CD8-positive, alpha-beta memory T cell (primary cell): ENCODE measurements around the gene CHCHD6. TPM values are rescaled to one million over a fixed set of nuclear protein-coding genes. Genes with fewer than 3 reads are reported as not detected.

Experiments
- CTCF ChIA-PET: fragments of 350-600 bp; sonication (Branson Sonifier 250); formaldehyde crosslinking; loops from one replicate; lab custom pipeline; 2021; ENCODE audit warnings: antibody characterized with exemption; lab: Charles Lee
- POLR2A ChIA-PET: fragments of 350-600 bp; sonication (Branson Sonifier 250); formaldehyde crosslinking; loops from one replicate; lab custom pipeline; 2021; ENCODE audit warnings: antibody characterized with exemption; lab: Charles Lee
- DNase-seq, 5 donors: peaks; one replicate each; pipeline versions ENCODE4 v3.0.0 to v3.0.0-alpha.2; 2020 to 2022; ENCODE audit warnings: mixed read lengths in 1 of 5
- H3K27ac ChIP-seq: one replicate; pipeline ENCODE4 v1.7.0; 2013; ENCODE audit warnings: low read depth, mild to moderate bottlenecking, low read length, moderate library complexity
- H3K27me3 ChIP-seq: 2 replicates; pipeline ENCODE4 v1.7.0; 2013; ENCODE audit warnings: low read length, mild to moderate bottlenecking; ENCODE audit not compliant: insufficient read depth, poor library complexity, severe bottlenecking
- H3K36me3 ChIP-seq: 2 replicates; pipeline ENCODE4 v1.7.0; 2013; ENCODE audit warnings: mild to moderate bottlenecking, low read length, moderate library complexity; ENCODE audit not compliant: insufficient read depth
- H3K4me1 ChIP-seq: 2 replicates; pipeline ENCODE4 v1.7.0; 2013; ENCODE audit warnings: mild to moderate bottlenecking, low read length, moderate library complexity; ENCODE audit not compliant: insufficient read depth
- H3K4me3 ChIP-seq: 2 replicates; pipeline ENCODE4 v1.7.0; 2013; ENCODE audit warnings: mild to moderate bottlenecking, low read length
- H3K9me3 ChIP-seq: 2 replicates; pipeline ENCODE4 v1.7.0; 2013; ENCODE audit warnings: mild to moderate bottlenecking, low read length
- H3K27ac Mint-ChIP-seq, 8 donors: one replicate each; pipeline ENCODE4 v1.8.0; 2020 to 2021; ENCODE audit warnings: mixed read lengths in 8 of 8, mild to moderate bottlenecking in 6 of 8, inconsistent platforms in 3 of 8, moderate library complexity in 3 of 8
- H3K27me3 Mint-ChIP-seq, 2 donors: one replicate each; pipeline ENCODE4 v1.8.0; 2020 to 2021; ENCODE audit warnings: mixed read lengths in 2 of 2, mild to moderate bottlenecking in 1 of 2, moderate library complexity in 1 of 2
- H3K36me3 Mint-ChIP-seq, 3 donors: one replicate each; pipeline ENCODE4 v1.8.0; 2020 to 2021; ENCODE audit warnings: mixed read lengths in 3 of 3, inconsistent platforms in 1 of 3, mild to moderate bottlenecking in 1 of 3
- H3K4me1 Mint-ChIP-seq, 3 donors: one replicate each; pipeline ENCODE4 v1.8.0; 2020 to 2021; ENCODE audit warnings: mixed read lengths in 3 of 3, inconsistent platforms in 1 of 3, mild to moderate bottlenecking in 1 of 3
- H3K4me3 Mint-ChIP-seq, 7 donors: one replicate each; pipeline ENCODE4 v1.8.0; 2020 to 2021; ENCODE audit warnings: mixed read lengths in 7 of 7, mild to moderate bottlenecking in 6 of 7, moderate library complexity in 4 of 7, inconsistent platforms in 2 of 7
- H3K9me3 Mint-ChIP-seq, 5 donors: one replicate each; pipeline ENCODE4 v1.8.0; 2020 to 2022; ENCODE audit warnings: mixed read lengths in 5 of 5, mild to moderate bottlenecking in 3 of 5, moderate library complexity in 2 of 5, inconsistent platforms in 1 of 5
- polyA plus RNA-seq: library from polyadenylated mRNA; unstranded; fragments of 300-500 nt; fragmentation: Illumina TruSeq; gene quantifications from one replicate; pipeline ENCODE4 v1.2.3, GENCODE V29; 2021
- total RNA-seq, 2 experiments: library from RNA; stranded (reverse); gene quantifications; one replicate each; pipeline ENCODE4 v1.2.3, GENCODE V29; 2021

Gene CHCHD6
- total and polyA plus RNA-seq, 3 experiments from 2014 or later, result 12.0 to 16.7 (median 15.0) TPM

DNA sequence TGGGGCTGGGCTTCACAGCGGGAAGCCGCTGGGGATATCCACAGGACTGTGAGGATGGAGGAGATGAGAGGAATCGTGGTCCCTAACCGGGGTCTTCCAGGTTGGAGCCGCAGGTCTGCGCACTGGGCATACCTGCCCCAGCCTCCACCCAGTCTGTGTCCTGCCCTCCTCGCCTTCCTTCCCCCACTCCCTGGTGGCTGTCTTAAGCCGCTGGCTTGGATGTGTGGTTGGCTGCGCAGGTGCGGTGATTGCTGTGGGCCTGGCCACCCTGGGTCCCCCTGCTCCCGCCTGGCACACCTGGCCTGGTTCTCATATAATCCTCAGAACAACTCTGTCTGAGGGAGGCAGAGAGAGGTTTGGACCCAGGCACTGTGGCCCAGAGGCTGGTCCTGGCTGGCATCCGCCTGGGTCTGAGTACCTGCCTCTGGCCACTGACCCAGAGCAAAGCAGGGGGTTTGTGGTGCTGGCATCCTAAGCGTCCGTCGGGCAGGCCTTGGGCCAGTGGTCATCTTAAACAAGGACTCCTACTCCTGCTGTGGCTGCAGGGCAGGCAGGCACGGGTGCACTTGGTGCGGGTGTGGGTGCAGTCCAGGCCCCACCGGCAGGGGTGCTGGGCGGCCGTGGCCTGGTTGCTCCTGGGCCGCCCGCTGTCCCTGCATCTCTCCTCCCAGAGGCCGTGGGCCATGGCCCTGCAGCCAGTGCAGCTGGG, 297.6 kb downstream of the CHCHD6 start:
- Mint-ChIP-seq H3K9me3 (no peaks in the 10 kb centered on the region), H3K27ac (peak overlapping the region in 1 of 8 donors; percentile 24), H3K36me3 (peaks cover 0 to 3% (median 0%) of the 10 kb centered on the region in 3 donors), H3K27me3 (no peaks in the 10 kb centered on the region), H3K4me1 (peaks cover 0 to 4% (median 0%) of the 10 kb centered on the region in 3 donors), H3K4me3 (no peak overlapping the region)
- H3K4me3 ChIP-seq, result no peak overlapping the region
- H3K27ac ChIP-seq, result no peak overlapping the region
- no peak for DNase-seq
- H3K9me3 ChIP-seq, result no peaks in the 10 kb centered on the region
- ChIA-PET CTCF (no interaction called here), POLR2A (no interaction called here)
- no peaks in the 10 kb centered on the region for H3K36me3 ChIP-seq
- H3K4me1 ChIP-seq, result no peaks in the 10 kb centered on the region
- H3K27me3 ChIP-seq, result no peaks in the 10 kb centered on the region

DNA sequence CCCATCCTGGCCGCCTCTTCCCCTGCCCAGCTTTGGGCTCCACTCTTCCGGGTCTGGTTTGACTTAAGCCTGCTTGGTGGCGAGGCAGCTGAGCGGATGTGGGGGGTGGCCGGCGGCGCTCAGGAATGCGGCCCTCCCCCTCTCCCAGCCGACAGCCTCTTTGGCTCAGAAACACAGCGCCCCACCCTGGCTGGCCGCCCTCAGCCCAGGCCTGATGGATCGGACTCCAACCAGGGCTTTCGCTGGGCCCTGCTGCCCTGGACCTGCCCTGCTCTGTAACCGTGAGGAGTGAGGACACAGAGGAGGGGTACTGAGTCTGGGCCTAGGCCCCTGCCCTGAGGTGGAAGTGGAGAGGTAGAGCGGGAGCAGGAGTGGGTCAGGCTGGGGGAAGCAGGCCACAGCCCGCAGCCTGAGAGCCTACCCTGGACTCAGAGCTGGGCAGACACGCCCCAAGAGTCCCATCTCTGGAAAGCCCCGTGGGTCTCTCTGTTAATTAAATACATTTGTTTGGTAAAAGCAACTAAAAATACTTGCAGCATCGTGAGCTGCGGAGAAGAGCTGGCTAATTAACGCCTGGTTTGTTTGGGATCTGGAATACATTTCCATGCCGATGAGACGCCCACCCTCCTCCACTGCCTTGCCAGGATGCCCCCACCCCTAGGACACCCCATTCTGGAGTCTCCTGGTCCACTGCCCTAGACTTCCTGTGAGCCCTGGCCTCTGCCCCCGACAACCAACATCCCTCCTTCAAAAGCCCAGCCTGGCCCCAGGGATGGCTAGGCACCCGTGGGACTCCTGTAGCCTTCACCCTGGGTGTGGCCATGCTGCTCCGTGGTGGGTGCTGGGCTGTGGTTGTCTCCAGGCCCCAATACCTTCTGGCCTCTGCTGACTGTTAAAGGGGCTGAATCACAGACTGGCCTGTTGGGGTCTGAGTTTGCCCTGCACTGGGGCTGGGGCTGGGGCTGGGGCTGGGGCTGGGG, 298.4 kb downstream of the CHCHD6 start:
- no peaks in the 10 kb centered on the region for H3K27me3 Mint-ChIP-seq
- no peak for DNase-seq
- ChIA-PET POLR2A (no interaction called here), CTCF (no interaction called here)
- no peaks in the 10 kb centered on the region for H3K27me3 ChIP-seq
- peaks cover 0 to 4% (median 0%) of the 10 kb centered on the region in 3 donors for H3K4me1 Mint-ChIP-seq
- H3K36me3 ChIP-seq, result no peaks in the 10 kb centered on the region
- no peak overlapping the region for H3K4me3 ChIP-seq
- no peak overlapping the region for H3K4me3 Mint-ChIP-seq
- no peaks in the 10 kb centered on the region for H3K9me3 Mint-ChIP-seq
- H3K27ac Mint-ChIP-seq, result peak overlapping the region in 1 of 8 donors; percentile 50
- peaks cover 0 to 9% (median 0%) of the 10 kb centered on the region in 3 donors for H3K36me3 Mint-ChIP-seq
- no peaks in the 10 kb centered on the region for H3K4me1 ChIP-seq
- H3K9me3 ChIP-seq, result no peaks in the 10 kb centered on the region
- H3K27ac ChIP-seq, result no peak overlapping the region

DNA sequence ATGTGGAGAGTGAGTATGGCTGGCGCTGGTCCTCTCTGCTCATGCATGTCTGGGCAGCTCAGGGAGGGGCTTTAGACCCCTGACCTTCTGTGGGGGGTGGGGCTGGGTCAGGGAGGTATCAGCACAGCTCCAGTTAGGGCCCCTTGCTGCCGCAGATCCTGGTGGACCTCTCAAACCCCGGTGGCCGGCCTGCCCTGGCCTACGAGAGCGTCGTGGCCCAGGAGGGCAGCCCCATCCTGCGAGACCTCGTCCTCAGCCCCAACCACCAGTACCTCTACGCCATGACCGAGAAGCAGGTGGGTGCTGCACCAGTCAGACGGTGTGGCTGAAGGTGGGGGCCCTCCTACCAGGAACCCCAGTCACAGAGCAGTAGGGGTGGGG, 299.1 kb downstream of the CHCHD6 start:
- H3K4me1 ChIP-seq, result no peaks in the 10 kb centered on the region
- H3K27ac ChIP-seq, result no peak overlapping the region
- Mint-ChIP-seq H3K27me3 (no peaks in the 10 kb centered on the region), H3K36me3 (peaks cover 0 to 9% (median 0%) of the 10 kb centered on the region in 3 donors), H3K4me1 (peaks cover 0 to 4% (median 0%) of the 10 kb centered on the region in 3 donors), H3K4me3 (no peak overlapping the region), H3K9me3 (no peaks in the 10 kb centered on the region), H3K27ac (peak overlapping the region in 1 of 8 donors; percentile 83)
- no peak for DNase-seq
- H3K9me3 ChIP-seq, result no peaks in the 10 kb centered on the region
- no peak overlapping the region for H3K4me3 ChIP-seq
- no peaks in the 10 kb centered on the region for H3K27me3 ChIP-seq
- ChIA-PET CTCF (no interaction called here), POLR2A (no interaction called here)
- H3K36me3 ChIP-seq, result no peaks in the 10 kb centered on the region

DNA sequence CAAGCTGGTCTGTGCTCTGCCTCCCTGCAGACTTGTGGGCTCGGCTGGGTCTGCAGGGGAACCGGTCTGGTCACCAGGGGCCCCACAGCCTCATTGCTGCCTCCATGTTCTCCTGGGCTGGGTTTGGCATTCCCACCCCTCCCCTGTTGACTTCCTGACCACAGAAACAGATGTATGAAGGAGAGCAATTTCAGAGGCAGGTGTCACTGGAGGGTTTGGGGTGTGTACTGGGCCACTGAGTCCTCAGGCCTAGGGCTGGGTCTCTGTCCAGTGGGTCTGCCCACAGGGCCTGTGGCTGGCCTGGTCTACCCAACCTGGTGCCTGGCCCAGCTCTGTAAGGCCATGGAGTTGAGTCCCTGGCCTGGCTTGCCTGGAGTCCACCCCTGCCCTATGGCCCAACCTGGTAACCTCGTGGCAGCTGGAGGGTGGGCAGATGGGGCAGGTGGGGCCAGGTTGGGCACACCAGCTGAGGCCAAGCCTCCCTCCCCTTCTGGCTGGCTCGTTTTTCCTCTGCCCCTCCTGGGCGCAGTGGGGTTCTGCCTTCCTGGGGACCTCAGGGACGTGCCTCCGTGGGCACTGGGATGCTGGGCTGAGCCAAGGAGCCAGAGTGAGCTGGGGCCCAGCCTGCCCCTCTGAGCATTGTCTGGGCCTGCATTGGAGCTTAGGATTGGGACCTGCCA, 299.7 kb downstream of the CHCHD6 start:
- no peaks in the 10 kb centered on the region for H3K9me3 ChIP-seq
- POLR2A ChIA-PET, result no interaction called here
- peak overlapping the region in 1 of 8 donors; percentile 83 for H3K27ac Mint-ChIP-seq
- peaks cover 0 to 9% (median 0%) of the 10 kb centered on the region in 3 donors for H3K36me3 Mint-ChIP-seq
- H3K27me3 ChIP-seq, result no peaks in the 10 kb centered on the region
- no peak overlapping the region for H3K27ac ChIP-seq
- no peaks in the 10 kb centered on the region for H3K4me1 ChIP-seq
- peaks cover 0 to 4% (median 0%) of the 10 kb centered on the region in 3 donors for H3K4me1 Mint-ChIP-seq
- H3K9me3 Mint-ChIP-seq, result no peaks in the 10 kb centered on the region
- CTCF ChIA-PET, result interaction anchor here (1.4 kb wide), 1 partner anchor 21 kb away, joined by 3 read pairs; the partner anchor contains the start of gene PLXNA1
- H3K27me3 Mint-ChIP-seq, result no peaks in the 10 kb centered on the region
- no peaks in the 10 kb centered on the region for H3K36me3 ChIP-seq
- no peak for DNase-seq
- no peak overlapping the region for H3K4me3 Mint-ChIP-seq
- no peak overlapping the region for H3K4me3 ChIP-seq

DNA sequence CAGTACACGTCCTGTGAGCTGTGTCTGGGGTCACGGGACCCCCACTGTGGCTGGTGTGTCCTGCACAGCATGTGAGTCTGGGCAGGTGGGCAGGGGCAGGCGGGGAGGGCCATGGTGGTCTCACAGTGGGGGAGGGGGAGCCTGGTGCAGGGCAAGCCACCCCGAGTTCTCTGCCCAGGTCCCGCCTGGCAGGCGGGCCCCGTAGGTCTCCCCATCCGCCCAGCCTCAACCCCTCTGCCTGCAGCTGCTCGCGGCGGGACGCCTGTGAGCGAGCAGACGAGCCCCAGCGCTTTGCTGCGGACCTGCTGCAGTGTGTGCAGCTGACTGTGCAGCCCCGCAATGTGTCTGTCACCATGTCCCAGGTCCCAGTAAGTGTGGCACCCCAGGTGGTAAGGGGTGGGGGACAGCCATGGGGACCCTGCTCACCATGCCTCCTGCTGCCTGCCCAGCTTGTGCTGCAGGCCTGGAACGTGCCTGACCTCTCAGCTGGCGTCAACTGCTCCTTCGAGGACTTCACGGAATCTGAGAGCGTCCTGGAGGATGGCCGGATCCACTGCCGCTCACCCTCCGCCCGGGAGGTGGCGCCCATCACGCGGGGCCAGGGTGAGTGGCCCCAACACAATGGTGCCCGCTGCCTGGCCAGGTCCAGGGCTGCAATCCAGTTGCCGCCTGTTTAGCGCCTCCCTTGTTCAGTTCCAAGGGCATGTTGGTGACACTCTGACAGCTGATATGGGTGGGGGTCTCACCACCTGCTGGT, 300.8 kb downstream of the CHCHD6 start:
- ChIA-PET CTCF (interaction anchor here (1.4 kb wide), 1 partner anchor 22 kb away, joined by 3 read pairs; the partner anchor contains the start of gene PLXNA1), POLR2A (no interaction called here)
- H3K4me1 Mint-ChIP-seq, result peaks cover 0 to 4% (median 0%) of the 10 kb centered on the region in 3 donors
- H3K36me3 Mint-ChIP-seq, result peaks cover 0 to 9% (median 0%) of the 10 kb centered on the region in 3 donors
- no peaks in the 10 kb centered on the region for H3K27me3 Mint-ChIP-seq
- Histone ChIP-seq H3K27me3 (no peaks in the 10 kb centered on the region), H3K27ac (no peak overlapping the region), H3K4me3 (no peak overlapping the region), H3K9me3 (no peaks in the 10 kb centered on the region), H3K36me3 (no peaks in the 10 kb centered on the region), H3K4me1 (no peaks in the 10 kb centered on the region)
- H3K27ac Mint-ChIP-seq, result no peak overlapping the region
- no peak overlapping the region for H3K4me3 Mint-ChIP-seq
- H3K9me3 Mint-ChIP-seq, result no peaks in the 10 kb centered on the region
- DNase-seq, result no peak

DNA sequence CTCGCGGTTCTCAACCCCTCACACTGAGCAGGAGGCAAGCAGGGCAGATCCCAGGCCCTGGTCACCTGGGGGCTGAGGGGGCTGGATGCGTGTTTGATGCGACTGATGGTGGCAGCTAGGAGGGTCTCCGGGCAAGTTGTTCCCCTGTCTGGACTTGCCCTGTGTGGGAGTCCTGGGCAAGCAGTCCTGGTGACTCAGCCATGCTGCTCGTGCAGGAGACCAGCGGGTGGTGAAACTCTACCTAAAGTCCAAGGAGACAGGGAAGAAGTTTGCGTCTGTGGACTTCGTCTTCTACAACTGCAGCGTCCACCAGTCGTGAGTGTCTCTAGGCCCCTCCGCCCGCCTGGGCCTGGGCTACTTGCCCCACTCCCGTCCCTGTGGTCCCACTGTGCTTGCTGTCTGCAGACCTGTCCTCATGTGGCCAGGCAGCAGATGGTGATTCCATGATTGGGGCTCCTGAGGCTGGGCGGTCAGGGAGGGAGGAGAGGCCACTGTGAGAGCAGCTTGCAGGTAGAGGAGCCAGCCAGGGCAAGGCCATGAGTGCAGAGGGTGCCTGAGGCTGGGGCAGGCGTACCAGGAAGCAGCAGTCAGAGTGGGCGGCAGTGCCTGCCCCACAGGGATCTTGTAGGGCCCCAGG, 301.9 kb downstream of the CHCHD6 start:
- Histone ChIP-seq H3K4me3 (no peak overlapping the region), H3K9me3 (no peaks in the 10 kb centered on the region), H3K36me3 (no peaks in the 10 kb centered on the region), H3K27me3 (no peaks in the 10 kb centered on the region), H3K27ac (no peak overlapping the region), H3K4me1 (no peaks in the 10 kb centered on the region)
- Mint-ChIP-seq H3K9me3 (no peaks in the 10 kb centered on the region), H3K27ac (no peak overlapping the region), H3K4me1 (peaks cover 0 to 4% (median 0%) of the 10 kb centered on the region in 3 donors), H3K27me3 (no peaks in the 10 kb centered on the region), H3K36me3 (peaks cover 0 to 9% (median 0%) of the 10 kb centered on the region in 3 donors), H3K4me3 (no peak overlapping the region)
- POLR2A ChIA-PET, result no interaction called here
- no peak for DNase-seq
- CTCF ChIA-PET, result no interaction called here

DNA sequence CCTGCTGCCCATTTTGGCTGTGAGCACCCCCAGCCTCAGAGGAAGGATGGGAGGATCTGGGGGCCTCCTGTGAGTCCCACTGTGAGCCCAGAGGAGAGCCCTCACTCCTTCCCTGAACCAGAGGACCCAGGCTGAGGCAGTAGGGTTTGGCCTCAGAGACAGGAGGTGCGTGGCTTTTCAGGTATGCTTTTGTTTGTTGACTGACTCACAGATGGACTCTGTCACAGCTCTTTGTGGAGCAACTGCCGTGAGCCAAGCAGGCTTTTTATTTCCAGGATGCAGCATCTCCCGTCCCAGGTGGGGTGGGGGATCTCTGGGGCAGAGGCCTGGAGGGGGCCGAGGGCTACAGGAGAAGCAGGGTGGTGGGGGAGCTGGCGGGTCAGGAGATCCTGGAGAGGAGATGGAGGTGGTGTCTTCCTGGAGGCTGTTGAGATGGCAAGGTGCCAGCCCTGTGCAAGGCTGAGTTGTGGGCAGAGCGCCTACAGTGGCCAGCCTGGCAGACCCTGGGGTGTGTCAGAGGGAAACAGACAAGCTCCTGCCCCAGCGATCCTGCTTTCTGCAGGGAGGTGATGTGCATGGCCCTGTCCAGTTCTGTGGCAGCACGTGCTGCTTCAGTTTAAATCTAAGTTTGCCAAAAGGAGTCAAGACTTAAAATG, 302.9 kb downstream of the CHCHD6 start:
- DNase-seq, result no peak
- Mint-ChIP-seq H3K36me3 (peaks cover 0 to 12% (median 0%) of the 10 kb centered on the region in 3 donors), H3K9me3 (no peaks in the 10 kb centered on the region), H3K27me3 (no peaks in the 10 kb centered on the region), H3K4me3 (no peak overlapping the region), H3K27ac (no peak overlapping the region), H3K4me1 (peaks cover 0 to 4% (median 0%) of the 10 kb centered on the region in 3 donors)
- H3K4me1 ChIP-seq, result no peaks in the 10 kb centered on the region
- H3K9me3 ChIP-seq, result no peaks in the 10 kb centered on the region
- ChIA-PET CTCF (no interaction called here), POLR2A (no interaction called here)
- H3K4me3 ChIP-seq, result no peak overlapping the region
- no peak overlapping the region for H3K27ac ChIP-seq
- no peaks in the 10 kb centered on the region for H3K27me3 ChIP-seq
- H3K36me3 ChIP-seq, result no peaks in the 10 kb centered on the region
